GM21447 (cell line): Measurements from ENCODE around the gene CDK3.

Source experiments
- ATAC-seq: cut with Tn5 transposase; IDR thresholded peaks from one replicate; pipeline ENCODE4 v1.9.1; 2021; ENCODE audit not compliant: unreplicated experiment

The CDK3 gene

GRCh38 chr17:76013377-76013932 is 12.8 kb downstream of the CDK3 start:
- no peak for ATAC-seq

- ATAC-seq, result no peak
These were observed 13.7 kb downstream of the CDK3 start for GRCh38 chr17:76014100-76014924.

GRCh38 chr17:76014925-76015261 is 14.2 kb downstream of the CDK3 start:
- ATAC-seq, result no peak

DNA sequence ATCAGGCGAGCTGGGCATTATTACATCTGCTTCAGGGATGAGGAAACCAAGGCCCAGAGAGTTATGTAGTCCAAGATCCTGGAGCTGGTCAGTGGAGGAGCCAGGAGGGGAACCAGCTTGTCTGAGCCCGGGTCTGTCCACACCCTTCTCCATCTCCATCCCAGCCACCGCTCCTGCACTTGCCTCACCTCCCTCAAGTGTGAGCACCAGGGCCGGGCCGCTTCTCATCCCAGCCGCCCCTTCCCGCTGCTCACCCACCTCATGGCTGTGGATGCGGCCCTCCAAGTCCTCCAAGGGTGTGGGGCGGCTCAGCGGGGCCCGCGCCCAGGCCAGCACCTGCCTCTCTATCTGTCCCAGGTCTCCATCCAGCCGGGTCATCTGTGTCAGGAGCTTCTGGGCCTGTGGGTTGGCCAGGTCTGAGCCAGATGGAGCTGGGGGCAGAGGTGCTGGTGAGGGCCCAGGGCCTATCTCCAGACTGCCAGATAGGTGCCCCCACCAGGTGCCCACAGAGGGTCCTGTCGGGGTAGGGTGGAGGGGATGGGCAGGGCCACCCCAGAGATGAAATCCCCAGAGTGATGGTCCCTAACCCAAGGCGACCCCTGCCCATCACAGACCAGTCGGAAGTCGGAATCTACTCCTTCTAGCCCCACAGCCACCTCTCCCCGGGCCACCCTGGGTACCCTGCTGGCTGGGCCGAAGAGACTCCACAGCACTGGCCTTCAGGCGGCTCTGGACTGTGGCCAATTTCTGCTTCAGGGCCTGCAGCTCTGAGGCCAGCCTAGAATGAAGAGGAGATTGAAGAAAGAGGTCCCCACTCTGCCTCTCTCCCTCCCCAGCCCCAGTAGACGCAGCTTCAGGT is 17.1 kb downstream of the CDK3 start:
- ATAC-seq, result no peak

DNA sequence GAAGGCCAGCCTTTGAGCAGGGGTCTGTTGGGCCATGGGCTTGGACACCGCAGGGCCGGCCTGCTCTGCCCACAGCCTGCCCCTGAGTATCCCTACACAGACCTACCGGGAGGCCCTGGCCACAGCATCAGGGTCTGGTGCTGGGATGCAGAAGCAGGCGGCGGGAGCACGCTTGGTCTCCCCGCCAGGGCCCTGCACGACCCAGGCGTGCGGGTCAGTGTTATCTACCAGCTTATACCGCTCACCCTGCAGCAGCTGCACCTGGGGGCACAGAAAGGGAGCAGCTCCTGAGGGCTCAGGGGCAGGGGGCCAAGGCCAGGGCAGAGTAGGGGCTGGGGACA is 17.7 kb downstream of the CDK3 start:
- ATAC-seq, result no peak

GRCh38 chr17:76018801-76019200 is 18.1 kb downstream of the CDK3 start:
- no peak for ATAC-seq

DNA sequence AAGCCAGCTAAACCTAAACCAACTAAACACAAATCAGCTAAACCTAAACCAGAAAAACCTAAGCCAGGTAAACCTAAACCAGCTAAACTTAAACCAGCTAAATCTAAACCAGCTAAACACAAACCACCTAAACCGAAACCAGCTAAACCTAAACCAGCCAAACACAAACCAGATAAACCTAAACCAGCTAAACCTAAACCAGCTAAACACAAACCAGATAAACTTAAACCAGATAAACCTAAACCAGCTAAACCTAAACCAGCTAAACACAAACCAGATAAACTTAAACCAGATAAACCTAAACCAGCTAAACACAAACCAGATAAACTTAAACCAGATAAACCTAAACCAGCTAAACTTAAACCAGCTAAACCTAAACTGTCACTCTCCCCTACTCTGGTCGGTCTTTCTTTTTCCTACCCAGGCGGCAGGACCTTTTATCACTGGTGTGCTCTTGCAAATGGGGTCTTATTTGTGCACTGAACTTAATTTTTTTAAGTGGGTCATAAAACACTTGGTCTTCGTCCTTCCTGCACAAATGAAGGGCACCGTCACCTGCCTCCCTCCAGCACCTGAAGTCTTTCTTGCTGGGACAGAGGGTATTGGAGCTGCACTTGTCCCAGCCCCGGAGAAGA is 19.3 kb downstream of the CDK3 start:
- no peak for ATAC-seq

DNA sequence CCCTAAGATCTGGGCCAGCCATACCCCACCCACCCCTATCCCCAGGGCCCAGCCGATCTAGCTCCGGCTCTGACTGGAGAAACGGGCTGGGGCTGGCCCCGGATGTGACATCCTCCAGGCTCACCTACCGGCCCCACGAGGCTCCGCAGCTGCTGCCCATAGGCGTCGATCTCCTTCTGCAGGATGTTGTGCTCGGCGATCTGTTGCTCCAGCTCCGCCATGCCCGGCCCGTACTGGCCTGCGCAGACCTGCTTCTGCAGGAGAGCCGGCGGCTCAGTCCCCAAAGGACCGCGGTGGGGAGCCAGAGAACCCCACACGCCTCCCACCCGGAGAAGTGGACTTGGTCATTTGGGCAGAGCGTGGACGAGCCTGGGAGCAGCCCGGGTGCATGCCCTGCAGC is 21.6 kb downstream of the CDK3 start:
- no peak for ATAC-seq

DNA sequence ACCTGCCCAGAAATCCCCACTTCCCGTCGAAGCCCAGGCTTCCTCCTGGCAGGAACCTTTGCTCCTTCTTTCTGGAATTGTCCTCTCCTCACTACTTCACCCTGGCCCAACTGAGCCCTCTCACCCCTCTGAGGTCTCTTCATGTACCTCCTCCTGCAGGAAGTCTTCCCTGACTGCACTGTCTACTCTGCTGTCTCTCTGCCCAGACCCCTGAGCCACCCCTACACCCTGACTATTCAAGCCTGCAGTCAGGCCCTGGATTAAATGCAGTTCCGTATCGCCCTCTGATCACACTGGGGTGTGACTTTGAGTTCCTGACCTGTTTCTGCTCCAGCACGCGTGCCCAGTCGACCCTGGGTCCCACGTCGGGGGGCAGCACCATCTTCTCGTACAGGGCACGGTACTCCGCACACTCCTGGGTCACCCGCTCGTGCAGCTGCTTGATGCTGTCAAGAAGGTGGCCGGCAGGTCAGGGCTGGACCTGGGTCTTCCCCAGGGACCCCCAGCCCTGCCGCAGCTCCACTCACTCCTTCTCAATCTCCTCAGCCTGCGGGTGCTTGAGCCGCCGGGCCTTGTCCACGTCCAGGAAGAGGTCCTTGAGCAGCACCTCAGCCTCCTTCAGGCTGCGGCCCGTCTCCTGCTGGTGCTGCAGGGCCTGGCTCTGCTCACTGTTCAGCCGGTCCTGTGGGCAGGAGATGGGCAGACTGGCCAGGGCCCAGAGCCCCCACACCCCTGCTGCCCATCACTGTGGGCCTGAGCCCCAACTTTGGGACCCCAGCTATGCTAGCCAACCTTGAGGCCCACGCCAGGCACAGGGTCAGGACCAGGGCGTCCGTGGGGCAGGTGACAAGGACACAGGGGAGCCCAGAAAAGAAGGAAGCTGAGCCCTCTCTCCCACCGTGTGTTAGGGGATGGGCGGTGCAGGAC is 22.6 kb downstream of the CDK3 start:
- ATAC-seq, result no peak

DNA sequence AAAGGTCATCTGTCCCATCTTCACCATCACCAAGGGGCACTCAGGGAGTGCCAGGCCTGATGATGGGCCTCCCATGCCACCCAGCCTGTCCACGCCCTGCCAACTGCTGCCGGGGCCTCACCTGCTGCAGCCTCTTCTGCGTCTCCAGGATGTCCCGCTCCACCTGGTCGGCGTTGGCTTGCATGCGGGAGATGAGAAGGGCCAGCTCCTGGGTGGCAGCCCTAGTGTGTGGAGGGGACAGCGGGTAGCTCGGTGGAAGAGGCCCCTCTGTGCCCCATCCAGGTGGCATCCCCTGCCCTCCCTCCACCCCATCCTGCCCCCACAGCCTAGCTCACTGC is 23.2 kb downstream of the CDK3 start:
- ATAC-seq, result no peak

DNA sequence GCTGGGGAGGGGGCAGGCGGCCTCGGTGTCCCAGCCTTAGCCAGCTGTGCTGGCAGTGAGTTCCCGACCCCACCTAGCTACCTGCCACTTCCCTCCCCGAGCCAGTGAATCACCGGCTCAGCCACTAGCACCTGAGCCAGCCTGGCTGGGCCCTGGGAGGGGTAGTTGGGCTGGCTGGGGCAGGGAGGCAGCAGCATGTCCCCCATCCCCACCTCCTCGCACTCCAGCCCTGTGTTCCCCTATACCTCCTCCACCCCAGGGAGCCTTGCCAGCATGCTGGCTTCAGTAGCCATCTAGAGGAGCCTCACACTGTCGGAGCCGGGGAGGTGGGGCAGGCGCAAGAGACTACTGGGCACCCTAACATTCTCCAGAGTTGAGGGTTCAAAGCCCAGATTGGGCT is 23.7 kb downstream of the CDK3 start:
- ATAC-seq, result no peak

DNA sequence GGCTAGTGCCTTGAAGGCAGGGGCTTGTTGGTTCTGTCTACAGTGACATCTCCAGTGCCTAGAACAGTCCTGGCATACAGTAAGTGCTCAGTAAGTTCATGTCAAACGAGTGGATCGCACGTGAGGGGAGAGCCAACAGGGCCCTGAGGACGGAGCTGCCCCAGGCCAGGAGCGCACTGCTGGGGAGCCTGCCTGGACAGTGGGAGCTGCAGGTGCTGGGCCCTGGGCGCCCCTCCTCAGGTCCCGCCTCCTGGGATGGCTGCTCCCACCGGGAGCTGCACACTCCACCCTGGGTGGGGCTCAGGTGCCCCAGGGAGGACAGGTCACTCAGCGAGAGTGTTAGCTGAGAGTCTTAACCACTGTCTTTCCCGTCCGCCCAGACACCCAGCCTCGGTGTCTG is 24.6 kb downstream of the CDK3 start:
- no peak for ATAC-seq

DNA sequence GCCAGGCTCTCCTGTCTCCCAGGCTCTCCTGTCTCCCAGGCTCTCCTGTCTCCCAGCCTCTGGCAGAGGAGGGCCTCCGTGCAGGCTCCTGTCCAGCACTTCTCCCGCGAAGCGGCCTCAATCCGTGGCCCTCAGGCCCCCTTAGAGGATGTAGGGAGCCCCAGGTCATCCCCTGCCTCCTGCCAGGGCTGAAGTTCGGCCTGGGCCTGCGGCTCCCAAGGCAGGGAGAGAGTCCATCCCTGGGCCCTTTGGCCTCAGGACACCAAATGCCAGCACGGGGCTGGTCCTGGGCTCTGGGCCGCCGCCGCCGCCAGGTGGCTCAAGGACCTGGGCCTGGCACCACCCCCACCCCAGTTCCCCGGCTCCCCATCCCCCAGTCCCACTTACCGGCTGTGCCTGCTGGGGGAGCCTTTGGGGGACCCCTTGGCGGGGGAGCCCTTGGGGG is 26.1 kb downstream of the CDK3 start:
- ATAC-seq, result no peak

DNA sequence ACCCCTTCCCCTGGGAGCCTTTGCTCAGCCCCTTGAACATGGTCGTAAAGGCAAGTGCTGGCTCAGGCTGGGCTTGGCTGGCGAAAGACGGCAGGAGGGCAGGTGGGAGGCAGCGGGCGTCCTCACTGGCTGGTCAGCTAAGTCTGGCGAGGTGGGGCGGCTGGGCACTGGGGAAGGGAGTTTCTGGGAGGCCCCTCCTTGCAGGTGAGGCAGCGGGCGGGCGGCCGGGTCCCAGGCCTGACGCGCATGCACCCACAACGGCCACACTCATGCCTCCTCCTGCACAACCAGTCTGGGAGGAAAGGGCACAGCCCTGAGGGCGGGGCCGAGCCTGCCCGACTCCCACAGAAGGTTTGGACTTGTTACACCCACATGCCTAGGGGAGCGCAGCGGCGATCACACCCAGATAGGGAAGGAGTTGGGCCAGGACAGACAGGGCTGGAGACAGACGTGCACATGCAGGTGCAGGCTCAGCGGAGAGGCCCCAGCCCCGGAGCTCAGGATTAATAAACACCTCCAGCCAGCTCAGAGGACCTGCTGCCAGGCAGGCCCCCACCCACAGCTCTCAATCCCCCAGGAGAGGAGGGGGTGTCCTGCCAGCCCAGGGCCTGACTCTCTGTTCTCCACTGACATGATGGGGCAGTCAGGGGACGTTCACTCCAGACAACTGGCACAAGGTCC is 26.6 kb downstream of the CDK3 start, which contains the start of gene EVPL:
Gene EVPL (minus strand): TSS at position 148 of the 681 bp plus-strand sequence. CDS start 108 bp downstream, at position 40.
- ATAC-seq, result no peak

DNA sequence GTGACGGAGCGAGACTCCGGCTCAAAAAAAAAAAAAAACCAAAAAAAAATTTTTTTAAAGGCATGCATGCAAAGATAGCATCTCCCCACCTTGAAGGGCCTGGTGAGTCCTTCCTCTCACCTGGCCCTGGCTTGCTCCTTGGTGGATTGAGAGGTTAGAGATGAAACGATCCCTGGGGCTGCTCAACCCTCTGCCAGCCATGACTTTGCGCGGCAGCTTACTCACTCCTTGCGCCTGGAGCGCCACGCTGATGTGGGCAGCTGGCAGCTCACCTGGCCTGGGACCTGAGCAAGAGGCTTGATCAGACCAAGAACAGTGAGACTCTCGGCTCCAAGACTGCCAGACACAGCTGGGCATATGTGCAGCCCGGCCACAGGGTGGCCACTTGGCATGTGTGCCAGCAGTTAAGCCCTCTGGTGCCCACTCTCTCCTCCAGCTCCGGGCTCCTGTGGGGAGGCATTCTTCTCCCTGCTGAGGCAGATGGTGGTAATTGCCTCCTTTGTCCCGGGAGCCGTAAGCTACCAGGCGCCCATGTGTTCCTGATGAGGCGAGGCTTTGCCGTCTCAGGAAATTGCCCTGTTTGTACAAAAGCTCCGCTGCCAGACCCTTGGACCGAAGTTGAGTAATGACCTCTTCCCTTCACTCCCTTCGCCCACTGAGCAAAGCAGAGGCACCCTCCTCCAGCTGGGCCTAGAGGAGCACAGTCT is 31.6 kb downstream of the CDK3 start:
- no peak for ATAC-seq

GRCh38 chr17:76032780-76033108 is 32.1 kb downstream of the CDK3 start:
- ATAC-seq, result no peak

DNA sequence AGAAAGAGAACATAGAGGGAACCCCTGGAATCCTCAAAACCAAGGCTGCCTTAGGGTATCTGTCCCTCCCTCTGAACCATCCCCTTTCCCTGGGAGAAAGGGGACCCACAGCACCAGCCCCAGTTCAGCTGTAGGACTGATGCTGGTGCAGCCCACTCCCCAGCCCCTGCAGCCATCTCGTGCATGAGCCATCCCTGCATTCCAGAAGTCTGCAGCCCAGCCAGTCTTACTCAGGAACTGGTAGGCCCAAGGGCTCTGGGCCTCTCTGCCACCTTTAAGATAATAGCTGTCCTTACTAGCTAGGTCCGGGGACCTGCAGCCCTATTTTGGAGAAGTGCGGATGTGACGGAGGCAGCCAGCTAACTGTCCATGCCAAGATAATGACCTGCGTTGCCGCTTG is 32.5 kb downstream of the CDK3 start:
- ATAC-seq, result no peak

DNA sequence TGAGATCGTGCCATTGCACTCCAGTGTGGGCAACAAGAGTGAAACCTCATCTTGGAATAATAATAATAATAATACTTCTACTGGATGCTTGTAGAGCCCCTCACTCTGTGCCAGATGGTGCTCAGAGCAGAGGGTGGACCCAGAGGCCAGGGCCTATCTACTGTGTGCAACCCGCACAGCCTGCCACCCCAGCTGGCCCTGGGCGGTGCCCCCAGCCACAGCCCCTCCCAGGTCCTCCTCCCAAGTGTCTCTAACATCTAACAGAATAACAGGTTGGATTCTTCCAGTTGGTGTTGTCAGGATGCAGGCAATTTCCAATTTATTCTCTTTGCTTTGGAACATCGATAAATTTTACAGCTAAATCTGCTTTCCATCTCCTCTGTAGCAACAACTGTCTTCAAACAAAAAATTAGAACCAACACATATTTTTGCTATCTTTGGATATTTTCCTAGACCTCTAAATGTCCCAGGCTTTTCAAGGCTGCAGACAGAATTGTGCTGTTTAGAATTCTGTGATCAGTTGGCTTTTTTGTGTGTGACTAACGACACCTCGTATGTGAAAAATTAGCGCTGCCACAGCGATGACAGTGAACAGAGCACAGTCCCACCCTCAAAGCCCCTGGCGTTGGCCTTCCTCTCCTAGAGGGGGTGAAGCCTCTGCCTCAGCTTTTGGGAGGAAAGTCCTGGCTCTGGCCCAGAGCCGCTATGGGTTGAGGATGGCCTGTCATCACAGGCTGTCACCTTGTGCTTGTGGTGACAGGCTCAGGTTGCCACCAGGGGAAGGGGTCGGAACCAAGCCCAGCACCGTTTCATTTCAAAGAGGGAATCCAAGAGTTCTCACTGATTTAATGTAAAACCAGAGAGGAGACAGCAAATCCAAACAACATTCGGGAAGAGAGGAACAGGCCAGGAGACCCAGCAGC is 34.0 kb downstream of the CDK3 start:
- ATAC-seq, result no peak
